22Rv1 (cell line): ENCODE data around the gene STX18.
A peak's percentile ranks its signal among the peaks of the same experiment; 100 is the strongest.

Experiments used
- ZFX ChIP-seq: fragments of 450-650 bp; IDR thresholded peaks from 2 replicates; pipeline ENCODE4 v1.6.1; 2017; ENCODE audit warnings: antibody characterized with exemption, borderline replicate concordance
- TF ChIP-seq, protein P1 (sequence below): fragments of 450-650 bp; IDR thresholded peaks from 2 replicates; pipeline ENCODE4 v1.5.1; 2017; ENCODE audit warnings: mild to moderate bottlenecking

DNA sequence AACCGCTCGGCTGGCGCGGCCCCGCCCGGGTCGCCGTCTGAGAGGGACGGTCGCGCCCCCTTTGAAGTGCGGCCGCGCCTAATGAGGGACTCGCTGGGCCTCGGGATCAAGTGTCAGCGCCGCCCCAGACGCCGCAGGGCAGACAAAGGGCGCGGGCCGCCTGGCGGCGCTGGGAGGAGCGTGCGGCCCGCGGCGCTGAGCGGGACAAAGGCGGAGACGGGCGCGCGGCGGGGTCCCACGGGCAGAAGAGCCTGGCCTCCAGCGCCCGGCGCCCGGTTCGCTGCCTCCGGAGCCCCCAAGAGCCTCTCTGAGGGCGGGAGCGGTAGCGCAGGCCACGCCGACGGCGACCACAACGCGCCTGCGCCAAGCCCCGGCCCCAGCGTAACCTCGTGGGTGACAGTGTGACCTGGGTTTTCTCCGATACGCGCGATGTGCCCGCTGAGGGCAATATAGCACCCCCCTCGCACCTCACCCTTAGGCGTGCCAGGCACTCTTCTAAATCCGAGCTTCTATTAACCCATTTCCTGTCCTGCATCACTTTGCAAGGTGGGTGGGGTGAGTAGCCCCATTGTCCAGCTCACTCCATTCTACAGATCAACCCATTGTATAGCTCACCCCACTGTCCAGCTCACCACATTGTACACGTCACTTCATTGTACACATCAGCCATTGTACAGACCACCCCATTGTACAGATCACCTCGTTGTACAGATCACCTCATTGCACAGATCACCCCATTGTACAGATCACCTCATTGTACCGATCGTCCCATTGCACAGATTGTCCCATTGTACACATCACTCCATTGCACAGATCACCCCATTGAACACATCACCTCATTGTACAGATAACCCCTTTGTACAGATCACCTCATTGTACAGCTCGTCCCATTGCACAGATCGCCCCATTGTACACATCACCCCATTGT is 33.7 kb upstream of the STX18 start:
- TF ChIP-seq, protein P1, sequence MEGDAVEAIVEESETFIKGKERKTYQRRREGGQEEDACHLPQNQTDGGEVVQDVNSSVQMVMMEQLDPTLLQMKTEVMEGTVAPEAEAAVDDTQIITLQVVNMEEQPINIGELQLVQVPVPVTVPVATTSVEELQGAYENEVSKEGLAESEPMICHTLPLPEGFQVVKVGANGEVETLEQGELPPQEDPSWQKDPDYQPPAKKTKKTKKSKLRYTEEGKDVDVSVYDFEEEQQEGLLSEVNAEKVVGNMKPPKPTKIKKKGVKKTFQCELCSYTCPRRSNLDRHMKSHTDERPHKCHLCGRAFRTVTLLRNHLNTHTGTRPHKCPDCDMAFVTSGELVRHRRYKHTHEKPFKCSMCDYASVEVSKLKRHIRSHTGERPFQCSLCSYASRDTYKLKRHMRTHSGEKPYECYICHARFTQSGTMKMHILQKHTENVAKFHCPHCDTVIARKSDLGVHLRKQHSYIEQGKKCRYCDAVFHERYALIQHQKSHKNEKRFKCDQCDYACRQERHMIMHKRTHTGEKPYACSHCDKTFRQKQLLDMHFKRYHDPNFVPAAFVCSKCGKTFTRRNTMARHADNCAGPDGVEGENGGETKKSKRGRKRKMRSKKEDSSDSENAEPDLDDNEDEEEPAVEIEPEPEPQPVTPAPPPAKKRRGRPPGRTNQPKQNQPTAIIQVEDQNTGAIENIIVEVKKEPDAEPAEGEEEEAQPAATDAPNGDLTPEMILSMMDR = peak; percentile 41
- no peak for TF ChIP-seq ZFX
